HG03354 (cell line): ENCODE results near the gene EXOC4.
"Not testable (repeated sequence)": the region's sequence is repeated elsewhere in the genome, so short reads cannot be mapped to it uniquely, and the experiment has no call there.

Experiments
- ATAC-seq: cut with Tn5 transposase; IDR thresholded peaks from one replicate; pipeline ENCODE4 v1.9.1; 2021; ENCODE audit warnings: mild to moderate bottlenecking; ENCODE audit not compliant: unreplicated experiment, poor library complexity, severe bottlenecking

Gene EXOC4

DNA sequence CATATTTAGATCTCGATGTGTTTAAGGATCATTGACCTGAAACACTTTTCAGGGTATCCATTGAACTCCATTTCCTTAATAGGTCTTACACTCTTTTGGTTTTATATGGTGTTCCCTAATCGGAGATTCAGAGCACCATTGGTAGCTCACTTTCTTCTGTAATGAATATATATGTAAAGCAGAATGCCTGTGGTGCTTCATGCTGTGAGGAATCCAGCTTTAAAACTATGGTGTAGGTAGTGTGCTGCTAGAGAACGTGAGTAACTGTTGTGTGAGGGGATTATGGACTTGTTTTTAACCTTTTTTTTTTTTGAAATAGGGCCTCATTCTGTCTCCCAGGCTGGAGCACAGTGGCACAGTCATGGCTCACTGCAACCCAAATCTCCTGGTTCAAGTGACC is 497.4 kb downstream of the EXOC4 start:
- no peak for ATAC-seq

- ATAC-seq = no peak
Observed at GRCh38 chr7:133751079-133751478, 498.2 kb downstream of the EXOC4 start.

- no peak for ATAC-seq
Observed at GRCh38 chr7:133753513-133753912, 500.6 kb downstream of the EXOC4 start.

DNA sequence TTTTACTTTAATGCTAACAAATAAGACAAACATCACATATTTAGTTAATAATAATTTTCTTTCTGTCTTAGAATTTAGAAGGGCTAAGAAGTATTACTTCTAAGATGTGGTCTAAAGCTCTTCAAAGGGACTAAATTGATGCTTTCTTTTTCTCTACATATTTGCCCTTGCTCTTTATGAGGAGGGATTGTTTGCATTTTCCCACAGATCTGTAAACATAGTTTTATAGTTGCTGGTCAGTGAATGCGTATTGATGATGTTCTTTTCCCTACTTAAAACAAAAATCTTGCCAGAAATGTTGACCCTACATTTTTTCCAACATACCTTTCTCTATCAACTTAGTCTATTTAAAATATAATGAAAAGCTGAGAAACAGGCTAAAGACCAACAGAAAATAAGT is 501.8 kb downstream of the EXOC4 start:
- no peak for ATAC-seq

DNA sequence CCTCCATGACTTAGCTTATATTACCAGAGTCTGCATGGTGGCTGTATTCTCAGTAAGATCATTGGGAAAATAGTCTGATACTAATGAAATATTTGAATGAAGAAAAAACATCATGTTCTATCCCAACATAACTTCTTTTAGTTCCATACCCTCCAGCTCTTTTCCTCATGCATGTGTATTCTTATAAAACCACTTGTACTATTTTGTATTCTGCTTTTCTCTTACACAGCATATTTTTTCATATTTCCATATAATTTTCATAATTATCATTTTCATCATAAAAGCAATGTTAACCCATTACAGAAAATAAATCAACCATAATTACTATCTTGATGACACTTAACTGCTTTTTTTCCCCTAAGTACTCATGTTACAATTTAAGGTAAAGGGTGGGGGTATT is 503.0 kb downstream of the EXOC4 start:
- ATAC-seq = no peak

DNA sequence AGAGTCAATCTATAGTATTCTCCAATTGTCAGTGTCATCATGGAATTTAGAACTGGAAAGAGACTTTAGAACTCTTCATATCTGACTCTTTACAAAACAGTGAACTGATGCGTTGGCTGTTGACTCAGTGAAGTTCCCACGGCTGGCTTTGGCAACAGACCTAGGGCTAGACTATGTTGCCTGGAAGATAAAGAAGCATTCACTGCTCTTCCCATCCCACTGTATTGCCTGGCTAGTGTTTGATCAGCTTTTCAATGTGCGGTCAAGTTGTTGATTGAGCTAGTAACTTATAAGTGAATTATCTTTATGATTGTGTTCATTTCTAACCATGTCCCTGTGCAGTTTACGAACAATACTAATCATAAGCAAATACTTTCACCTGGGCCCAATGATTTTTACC is 508.6 kb downstream of the EXOC4 start:
- ATAC-seq = no peak

DNA sequence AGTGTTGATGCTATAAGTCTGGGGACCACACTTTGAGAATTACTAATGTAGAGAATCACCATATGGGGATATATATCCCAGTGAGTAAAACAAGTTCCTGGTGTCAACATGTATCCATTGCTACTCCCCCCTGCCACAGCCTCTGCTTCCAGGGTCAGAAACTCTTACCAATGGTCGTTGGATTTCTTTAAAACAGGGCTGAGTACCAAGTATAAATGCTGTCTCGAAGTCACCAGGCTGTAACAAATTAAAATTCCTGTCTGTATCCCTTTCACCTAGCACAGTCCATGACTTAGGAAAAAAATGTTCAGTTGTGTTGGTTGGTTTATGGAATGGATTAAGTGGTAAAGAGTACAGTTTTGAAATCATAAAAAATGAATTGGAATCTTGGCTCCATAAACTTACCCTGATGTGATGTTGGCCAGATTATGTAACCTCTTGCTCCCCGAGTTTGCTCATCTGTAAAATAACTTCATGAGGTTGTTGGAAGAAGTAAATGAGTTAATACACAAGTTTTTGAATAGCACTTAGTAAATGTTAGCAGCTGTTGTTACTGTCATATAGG is 510.3 kb downstream of the EXOC4 start:
- no peak for ATAC-seq

DNA sequence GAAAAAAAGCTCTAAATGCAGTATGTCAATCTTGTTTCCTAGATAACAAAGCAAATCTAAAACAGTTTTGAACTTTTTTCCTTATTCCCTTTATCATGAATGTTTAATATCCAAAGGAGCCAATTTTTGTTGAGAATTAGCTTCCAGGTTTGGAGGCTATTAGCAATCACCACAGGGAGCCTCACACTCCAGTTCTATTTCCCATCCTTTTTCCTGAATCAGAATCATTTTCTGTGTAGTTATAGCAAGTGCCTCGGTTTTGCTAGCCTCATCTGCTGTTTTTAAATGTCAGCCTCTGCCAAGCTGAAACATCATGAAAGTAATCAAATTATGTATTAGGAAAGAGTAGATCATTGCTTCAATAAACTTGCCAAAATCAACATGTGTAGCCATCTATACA is 516.8 kb downstream of the EXOC4 start:
- ATAC-seq = no peak

DNA sequence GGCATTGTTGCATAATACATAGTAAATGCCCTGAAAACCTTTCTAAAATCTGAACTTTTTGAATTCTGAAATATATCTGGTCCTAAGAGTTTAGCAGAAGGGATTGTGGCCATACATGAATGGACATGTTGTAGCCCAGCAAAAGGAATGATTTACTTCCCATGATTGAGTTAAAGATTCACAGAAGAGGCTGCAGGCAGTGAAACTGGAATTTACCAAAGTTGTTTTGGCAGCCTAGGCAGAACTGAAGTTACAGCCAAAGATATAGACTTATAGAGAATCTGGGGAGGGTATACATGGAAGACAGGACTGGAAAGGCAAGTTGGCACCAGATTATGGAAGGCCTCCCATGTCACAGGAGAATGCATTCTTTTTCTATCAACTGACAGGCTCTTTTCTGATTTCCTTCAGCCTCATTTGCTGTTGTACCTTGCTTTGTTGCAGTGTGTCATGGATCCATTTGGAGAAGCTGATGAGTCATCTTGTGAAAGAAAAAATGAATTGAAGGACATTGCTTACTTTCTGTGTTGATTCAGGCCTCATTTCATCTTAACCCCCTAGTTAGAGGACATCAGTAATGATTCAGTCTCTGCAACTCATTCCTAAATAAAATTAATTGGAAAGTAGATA is 518.1 kb downstream of the EXOC4 start:
- no peak for ATAC-seq

GRCh38 chr7:133771788-133772419 is 519.0 kb downstream of the EXOC4 start:
- no peak for ATAC-seq

- ATAC-seq = no peak
Observed at GRCh38 chr7:133773601-133774000, 520.7 kb downstream of the EXOC4 start.

DNA sequence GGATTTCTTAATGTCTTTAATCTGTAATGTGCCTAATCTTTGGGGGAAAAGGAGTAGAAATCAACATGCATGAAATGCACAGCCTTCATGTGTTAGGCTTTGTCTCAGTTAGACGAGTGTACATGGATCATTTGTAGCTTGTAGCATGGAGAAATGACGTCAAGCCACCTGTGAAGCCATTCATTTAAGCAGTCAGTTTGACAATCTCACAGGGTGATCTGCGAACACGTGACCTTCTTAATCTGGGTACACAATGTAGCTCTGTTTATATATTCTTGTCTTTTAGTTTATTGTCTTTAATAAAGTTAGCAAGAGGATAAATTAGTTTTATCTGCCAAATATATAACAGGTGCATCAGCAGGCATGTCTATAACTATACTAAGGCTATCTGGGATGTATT is 522.3 kb downstream of the EXOC4 start:
- no peak for ATAC-seq

DNA sequence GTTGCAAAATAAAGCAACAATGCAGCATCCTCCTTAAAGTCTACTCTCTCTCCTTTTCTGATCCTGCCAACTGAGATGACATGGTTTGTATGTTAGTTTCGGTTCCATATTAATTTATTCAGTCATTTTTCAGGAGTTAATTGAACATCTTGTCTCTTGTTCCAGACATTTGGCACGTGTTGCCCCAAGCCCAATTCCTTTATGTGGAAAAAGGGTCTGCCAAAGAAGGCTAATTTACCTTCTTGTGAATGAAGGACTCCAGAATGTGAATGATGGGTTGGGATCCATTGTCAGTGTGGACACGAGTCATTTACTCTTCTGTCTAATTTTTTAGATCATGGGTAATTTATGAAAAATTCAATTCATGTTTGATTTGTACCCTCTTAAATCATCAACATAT is 523.4 kb downstream of the EXOC4 start:
- no peak for ATAC-seq

- no peak for ATAC-seq
Observed at GRCh38 chr7:133777701-133778100, 524.8 kb downstream of the EXOC4 start.

DNA sequence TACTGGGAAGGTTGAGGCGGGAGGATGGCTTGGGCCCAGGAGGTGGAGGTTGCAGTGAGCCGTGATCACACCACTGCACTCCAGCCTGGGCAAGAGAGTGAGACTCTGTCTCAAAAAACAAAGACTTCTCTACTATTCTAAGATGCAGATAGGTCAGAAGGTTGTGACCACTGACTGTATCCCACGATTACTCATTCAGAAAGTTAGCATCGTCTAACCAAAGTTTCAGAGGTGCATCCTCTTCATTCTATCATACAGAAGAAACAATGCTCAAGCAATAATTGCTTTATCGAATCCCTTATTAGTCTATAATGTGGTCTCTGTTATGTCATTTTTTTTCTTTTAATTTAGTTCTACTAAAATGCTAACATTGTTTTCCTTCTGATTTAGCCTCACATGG is 525.6 kb downstream of the EXOC4 start:
- peak; percentile 88 for ATAC-seq

DNA sequence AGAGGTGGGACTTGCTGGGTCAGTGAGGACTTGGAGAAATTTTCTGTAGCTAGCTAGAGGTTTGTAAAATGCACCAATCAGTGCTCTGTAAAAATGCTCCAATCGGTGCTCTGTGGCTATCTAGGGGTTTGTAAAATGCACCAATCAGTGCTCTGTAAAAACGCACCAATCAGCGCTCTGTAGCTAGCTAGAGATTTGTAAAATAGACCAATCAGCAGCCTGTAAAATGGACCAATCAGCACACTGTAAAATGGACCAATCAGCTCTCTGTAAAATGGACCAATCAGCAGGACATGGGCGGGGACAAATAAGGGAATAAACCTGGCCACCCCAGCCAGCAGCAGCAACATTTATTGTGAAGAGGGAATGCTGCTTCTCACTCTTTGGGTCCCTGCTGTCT is 526.7 kb downstream of the EXOC4 start:
- ATAC-seq = not testable (repeated sequence)

GRCh38 chr7:133780912-133781311 is 528.0 kb downstream of the EXOC4 start:
- ATAC-seq = no peak

DNA sequence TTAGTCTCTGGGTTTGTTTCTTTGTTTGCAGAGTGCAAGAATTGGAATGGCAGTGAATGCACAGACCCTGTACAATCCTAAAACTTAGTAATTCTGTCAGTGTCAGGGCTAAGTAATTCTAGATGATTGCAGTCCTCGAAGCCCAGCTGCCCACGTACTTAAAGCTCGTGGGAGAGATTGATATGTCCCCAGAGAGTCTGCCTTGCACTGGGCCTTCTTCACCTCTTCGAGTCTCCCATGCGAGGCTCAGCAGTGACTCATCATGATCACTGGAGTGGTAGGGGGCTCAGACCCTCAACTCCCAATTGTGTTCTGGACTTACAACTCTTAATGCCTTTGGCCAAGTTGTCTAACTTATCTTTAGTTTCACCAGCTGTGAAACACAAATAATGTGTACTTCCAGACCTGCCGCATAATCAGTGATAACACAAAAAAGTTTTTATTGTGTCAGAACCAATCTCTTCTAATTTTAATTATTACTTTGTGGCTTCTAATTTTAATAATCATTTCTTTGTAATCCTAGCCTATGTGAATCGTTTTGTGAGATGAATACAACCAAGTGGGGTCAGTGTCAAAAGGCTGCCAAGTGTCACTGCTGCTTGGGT is 528.7 kb downstream of the EXOC4 start:
- ATAC-seq = no peak

DNA sequence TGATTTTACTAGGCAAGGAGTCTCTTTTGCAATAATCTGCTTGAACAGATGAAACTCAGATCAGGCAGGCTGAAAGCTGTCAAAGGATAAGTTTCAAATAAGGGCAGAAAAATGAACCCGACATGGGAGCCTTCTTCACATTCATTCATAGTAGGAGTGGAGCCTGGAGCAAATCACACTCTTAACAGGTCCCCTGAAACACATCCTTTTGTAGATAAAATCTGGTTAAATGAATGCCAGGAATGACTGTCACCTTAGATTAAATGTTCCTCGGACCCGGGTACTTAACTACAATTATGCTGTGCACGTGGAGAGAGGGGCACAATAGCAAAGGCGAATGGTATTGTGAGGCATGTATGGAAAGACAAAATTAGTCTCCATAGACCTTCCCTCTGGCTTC is 529.6 kb downstream of the EXOC4 start:
- ATAC-seq = no peak

- no peak for ATAC-seq
Observed at GRCh38 chr7:133783276-133783675, 530.4 kb downstream of the EXOC4 start.

DNA sequence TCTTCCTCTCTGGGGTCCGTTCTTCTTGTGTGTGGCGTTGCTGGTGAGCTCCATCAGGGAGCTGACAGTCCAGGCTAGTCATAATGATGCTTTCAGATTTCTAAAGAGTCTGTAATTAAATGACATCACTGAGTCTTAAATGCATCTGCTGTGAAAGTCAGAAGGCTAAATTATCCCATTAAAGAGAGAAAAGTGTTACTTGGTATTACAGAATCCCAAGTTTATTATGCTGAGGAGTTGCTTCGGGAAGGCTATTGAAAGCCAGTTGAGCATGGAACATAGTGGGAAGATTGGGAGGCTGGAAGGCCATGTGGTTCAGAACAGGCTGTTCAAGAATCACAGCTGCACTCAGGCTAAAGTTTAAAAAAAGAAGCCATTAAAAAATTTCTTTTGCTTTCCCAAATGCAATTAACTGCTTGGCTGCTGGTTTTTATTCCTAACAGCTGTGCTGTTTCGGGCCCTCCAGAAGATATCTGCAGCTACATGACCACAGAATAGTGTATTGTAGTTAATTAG is 531.7 kb downstream of the EXOC4 start:
- ATAC-seq = no peak
